GM19455 (cell line): ENCODE measurements around the gene PLCD3.

ENCODE experiments used
- ATAC-seq: cut with Tn5 transposase; IDR thresholded peaks from one replicate; pipeline ENCODE4 v1.9.1; 2021; ENCODE audit not compliant: unreplicated experiment

Gene PLCD3

DNA sequence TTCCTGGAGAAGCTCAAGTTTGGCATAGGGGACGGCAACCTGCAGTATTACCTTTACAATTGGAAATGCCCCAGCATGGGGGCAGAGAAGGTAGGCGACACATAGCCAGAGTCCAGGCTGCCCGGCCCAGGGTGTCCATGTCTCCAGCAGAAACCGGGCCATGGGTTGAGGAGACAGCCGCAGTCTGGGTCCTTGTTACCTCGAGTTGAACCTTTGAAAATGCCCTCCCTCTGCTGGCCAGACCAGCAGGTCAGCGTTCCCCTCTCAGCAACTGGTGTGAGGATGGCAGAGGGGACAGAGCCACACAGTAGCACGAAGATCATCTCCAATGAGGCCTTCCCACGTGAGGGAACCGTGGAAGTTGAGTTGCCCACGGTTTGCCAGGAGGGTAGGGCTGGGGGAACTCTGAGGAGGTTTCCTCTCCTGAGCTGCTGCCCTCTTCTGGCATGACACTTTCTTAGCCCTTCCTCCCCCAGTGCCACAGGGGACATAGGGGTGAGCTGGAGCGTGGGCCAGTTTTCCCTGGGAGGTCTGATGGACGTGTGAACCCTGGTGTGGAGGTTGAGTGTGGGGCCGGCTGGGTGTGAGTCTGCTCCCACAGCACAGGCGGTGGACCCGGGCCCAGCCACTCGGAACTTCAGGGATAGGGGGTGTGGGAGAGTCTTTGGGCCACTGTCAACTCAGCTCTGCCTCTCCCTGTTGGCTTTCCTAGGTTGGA is 27.2 kb downstream of the PLCD3 start:
- no peak for ATAC-seq

DNA sequence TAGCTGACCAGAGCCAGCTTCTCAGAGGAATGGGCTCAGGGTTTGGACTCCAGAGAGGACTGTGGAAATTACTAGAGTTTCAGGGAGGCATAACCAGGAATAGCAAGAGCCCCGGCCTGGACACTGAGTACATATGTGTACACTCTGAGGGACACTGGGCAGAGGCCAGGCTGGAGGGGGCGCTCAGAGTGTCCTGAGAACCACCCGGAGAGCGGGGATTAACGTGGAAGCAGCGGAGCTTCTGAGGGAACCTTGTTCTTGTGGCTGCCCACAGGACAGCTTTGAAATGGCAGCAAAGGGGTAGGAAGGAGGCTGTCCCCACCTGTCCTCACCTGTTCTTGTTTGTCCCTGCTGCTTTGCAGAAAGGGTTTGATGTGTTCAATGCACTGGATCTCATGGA is 27.8 kb downstream of the PLCD3 start:
- no peak for ATAC-seq

DNA sequence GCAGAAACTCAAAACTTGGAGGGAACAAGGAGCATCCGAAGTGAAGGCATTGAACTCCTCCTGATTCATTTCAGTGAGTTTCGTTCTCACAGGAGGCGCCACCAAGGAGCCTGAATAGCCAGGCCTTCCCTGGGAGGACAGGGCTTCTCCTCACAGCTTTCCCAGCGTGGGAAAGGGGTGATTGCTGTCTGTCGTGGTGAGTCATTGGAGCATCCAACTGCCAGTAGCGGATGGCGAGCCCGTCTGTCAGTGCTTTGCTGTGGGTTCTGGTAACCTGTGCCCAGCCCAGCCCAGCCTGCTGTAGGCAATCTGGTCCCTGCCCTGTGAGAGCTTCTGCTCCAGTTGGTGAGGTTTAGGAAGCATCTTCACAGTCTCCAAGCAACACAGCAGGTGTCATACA is 28.3 kb downstream of the PLCD3 start:
- ATAC-seq = no peak

DNA sequence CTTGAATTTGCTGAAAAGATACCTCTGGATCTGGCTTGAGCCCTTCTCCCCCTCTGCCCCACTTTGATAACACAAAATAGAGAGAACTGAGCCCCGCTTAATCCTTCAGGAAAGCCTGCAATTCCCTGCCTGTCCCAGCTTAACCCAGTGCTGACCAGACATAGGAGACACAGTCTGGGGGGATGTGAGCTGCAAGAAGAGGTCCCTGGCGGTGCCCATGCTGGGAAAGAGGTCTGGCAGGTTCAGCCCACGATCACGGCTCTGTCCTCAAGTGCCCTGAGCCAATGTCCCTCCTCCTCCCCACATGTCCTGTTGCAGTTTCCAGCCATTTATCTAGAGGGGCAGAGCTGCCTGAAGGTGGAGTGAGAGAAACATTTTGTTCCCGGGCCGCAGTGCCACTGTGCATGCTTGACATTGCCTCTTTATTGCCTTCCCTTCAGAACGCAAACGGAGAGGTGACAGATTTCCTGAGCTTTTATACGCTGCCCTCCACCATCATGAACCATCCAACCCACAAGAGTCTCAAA is 29.0 kb downstream of the PLCD3 start:
- ATAC-seq = no peak

DNA sequence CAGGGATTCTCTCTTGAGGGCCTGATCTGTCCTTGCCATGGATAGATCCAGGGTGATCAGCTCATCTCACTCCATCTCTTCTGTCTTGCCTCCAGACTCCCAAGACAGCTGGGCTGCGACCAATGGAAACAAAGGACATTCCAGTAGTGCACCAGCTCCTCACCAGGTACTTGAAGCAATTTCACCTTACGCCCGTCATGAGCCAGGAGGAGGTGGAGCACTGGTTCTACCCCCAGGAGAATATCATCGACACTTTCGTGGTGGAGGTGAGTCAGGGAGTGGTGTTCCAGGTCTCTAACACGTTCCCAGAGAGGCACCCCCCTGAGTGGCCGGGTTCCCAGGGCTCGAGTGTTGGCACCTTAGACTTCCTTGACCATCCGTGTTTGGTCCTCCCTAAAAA is 29.5 kb downstream of the PLCD3 start:
- no peak for ATAC-seq

DNA sequence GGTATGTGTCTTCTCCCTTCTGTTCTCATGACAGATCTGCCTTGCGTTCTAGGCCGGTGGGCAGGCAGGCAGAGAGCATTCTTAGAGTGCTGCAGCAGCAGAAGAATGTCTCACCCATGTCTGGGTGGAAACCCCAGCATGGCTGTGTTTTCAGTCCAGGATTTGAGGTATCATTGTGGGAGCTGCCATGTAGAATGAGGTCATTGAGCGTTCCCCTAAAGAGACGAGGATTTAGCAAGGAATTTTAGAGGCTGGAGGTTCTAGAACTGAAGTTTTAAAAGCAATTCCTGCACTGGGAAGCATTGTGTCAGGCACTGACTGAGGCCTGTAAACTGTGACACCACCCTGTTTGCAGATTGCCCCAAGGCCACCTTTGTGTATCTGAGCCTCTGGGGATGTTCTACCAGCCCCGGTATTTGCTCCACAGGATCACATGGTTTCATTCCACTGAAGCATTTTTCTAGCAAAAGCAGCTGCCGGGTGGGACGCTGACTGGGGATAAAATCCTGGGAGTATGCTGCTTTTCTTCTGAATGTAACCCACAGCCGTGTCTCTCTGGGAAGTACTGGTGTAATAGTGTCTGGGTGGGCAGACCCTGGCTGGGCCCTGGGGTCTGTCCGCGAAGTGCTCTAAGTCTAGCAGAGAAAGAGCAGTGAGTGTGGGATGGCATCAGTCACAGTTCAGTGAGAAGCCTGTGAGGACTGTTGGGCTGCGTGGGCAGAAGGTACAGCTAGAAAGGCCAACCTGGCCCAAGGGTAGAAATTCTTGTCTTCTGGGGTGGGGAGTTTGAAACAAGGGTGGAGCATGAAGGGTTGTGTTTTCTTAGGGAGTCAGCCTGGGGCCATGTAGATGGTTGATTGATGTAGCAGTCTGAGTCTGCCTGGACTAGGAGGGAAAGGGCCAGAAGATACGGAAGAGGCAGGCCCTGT is 30.2 kb downstream of the PLCD3 start:
- no peak for ATAC-seq

DNA sequence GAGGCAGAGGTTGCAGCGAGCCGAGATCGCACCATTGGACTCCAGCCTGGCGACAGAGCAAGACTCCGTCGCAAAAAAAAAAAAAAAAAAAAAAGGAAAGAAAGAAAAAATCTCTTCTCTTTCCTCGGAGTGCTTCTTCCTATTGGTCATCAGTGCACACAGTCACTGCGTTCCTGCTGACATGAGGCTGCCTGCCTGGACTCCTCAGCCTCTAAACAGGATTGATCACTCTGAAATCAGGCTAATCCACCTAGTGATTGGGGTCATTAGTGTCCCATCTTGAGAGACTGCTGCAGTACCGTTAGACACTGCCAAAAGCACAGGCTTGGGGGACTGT is 30.8 kb downstream of the PLCD3 start:
- no peak for ATAC-seq

DNA sequence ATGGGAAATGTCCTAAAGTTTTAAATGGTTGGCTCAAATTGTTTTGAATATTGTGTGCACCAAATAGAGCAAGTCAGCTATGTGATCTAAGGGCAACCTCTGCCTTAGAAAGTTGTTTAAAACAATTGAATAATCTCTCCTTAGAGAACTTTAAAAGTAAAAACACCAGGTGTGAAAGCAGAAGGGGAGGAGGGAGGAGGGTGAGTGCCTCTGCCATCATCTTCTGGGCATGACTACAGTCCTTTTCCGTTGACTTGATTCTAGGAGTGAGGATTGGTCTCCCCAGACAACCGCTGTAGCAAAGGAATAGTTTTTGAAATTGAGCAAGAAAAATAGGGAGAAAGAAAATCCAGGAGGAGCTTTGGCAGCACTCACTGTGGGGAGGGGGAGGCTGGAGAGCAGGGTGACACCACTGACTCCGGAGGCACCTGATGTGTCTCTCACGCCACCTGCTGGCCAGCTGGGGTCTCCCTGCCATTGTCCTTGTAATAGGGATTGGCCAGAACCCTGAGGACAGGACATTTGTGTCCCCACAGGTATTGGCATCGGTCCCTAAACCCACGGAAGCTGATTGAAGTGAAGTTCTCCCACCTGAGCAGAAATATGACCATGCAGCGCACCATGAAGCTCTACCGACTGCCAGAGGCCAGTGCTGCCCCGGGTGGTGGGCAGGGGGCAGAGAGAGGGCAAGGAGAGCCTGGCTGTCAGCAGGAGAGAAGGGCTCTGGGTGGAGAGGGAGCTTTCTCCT is 33.3 kb downstream of the PLCD3 start:
- ATAC-seq = no peak

DNA sequence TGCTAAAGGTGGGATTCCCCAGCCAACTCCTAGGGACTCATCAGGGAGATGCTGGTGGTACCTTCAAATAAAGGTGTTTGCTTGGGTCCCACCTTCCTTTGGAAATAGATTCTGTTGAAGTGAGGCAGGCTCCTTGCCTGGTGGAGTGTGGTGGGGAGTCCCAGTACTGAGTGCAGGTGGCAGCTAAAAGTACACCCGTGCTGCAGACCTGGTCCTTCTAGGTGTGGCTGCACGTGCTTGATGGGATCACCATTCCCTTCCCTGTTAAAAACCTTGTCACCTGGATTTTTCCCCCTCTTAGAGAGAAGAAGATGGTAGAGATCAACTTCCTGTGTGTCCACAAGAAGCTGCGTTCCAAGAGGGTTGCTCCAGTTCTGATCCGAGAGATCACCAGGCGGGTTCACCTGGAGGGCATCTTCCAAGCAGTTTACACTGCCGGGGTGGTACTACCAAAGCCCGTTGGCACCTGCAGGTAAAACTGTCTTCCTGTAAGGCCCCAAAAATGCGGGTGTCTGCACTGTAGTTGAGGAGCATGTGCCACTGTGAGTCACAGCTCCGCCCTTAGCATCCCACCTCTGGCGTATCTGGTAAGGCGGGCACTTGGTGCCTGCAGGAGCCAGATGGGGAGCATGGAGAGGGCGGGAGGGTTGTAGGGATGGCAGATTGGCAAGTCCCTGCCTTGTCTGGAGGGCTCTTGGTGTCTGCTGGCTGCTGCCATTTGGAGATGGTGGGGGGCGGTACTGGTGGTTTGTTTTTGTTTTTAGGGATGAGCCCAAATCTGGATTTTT is 34.0 kb downstream of the PLCD3 start:
- no peak for ATAC-seq

DNA sequence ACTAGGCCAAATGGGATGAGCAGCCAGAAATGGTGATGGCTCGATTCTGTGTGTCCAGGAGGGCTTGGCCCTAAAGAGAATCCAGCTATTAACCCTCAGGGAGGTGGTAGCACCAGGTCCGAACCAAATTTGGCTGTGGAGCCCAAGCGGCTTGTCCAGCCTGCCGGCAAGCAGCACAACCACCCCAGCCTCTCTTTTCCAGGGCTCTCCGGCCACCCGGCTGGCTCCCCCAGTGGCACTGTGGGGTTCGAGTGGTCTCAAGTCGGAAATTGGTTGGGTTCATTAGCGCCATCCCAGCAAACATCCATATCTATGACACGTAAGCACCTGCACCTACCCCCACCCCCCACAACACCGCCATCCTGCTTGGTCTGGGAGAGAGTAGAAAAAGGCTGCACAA is 35.4 kb downstream of the PLCD3 start:
- ATAC-seq = no peak

DNA sequence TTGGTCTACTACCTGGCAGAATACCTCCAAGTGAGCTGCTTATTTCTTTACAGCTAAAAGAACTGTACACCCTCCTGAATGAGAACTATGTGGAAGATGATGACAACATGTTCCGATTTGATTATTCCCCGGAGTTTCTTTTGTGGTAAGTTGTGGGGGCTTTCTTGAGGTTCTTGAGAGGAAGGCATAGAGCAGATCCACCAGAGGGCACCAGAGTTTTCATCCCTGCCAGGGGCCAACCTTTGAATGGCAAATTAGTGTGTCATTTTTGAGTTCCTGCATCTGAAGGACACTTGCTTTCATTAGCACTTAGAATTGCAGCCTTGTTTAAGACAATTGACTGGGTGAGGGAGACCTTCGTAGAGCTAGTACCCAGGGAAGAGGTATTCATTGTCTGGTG is 36.2 kb downstream of the PLCD3 start:
- ATAC-seq = no peak

DNA sequence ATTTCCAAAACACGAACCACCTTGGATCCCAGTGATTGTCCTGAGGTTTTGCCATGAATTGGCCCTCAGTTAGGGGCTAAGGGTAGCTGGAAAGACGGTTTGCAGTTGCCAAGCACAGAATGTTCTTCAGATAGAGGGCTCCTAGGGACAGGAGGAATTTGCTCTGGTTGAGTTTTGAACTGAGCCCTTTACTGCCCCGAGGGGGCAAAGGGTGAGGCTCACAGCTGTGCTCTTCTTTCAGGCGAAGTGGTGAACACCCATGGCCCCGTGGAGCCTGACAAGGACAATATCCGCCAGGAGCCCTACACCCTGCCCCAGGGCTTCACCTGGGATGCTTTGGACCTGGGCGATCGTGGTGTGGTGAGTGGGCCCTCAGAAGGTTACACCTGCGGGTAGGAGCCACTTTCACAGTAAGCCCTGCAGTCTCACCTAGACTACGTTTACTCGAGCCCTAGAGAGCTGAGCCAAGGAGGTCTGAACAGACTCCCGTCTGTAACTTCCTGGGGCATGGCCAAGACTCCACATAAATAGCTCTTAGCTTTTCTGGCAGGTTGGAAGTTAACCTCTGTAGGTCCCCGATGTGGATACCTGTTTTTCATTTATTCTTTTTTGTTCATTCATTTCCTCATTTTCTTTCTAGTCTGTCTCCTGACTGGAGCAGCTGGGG is 38.7 kb downstream of the PLCD3 start:
- no peak for ATAC-seq

DNA sequence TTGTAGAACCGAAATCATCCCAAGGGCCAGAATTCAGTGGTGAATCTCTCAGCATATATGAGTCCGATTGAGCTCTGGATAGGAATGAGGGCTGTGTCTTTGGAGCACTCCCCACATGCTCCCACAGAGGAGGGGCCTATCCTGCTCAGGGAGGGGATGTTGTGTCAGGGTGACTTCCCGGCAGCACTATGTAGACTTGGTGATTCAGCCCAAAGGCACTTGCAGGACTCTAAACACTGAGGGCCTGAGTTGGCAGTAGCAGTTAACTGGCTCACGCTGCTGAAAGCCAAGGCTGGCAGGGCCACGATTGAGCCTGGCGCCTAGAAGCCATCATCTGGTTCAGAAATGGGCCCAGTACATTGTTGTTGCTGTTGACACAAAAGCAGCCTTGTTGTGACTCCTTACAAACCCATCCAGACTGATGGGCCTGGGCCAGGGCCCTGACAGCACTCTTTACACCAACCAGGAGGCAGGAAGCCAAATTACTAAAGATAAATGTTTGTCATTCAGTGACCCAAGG is 39.3 kb downstream of the PLCD3 start:
- no peak for ATAC-seq

DNA sequence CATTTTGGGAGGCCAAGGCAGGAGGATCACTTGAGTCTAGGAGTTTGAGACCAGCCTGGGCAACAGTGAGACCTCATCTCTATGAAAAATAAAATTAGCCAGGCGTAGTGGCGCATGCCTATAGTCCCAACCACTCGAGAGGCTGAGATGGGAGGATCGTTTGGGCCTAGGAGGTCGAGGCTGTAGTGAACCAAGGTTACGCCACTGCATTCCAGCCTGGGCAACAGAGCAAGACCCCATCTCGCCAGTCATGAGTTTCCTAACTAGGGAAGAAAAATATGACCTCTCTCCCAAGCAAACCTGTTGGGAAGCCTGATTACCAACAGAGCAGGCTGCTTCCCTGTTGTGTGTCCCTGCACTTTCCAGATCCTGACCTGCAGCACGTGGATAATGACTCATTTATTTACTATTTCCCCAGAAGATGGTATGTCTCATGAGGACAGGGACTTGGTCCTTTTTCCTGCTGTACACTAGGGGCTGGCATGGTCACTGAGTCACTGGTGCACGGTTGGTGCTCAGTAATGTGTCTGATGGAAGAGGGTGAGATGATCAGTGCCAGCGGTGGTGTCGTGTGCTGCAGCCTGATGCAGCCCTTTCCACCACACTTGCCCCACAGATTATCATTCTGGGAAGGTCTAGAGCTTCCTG is 40.4 kb downstream of the PLCD3 start:
- no peak for ATAC-seq

DNA sequence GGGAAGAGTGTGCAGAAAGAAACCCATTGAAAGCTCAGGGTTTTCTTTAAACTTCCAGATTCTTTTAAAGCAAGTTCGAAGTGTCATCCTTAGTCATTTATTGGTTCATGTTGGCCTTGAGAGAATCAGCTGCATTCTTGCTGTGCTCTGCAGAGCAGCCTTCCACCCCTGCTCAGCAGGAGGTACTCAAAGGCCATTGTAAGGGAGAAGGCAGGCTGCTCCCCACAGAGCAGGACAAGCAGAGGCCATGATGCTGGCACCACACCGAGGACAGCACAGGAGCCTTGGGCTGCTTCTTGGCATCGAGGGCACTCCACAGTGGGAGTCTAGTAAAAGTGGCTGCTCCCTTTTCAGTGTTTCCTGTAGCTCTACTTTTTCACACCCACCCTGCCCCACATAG is 41.6 kb downstream of the PLCD3 start:
- no peak for ATAC-seq

DNA sequence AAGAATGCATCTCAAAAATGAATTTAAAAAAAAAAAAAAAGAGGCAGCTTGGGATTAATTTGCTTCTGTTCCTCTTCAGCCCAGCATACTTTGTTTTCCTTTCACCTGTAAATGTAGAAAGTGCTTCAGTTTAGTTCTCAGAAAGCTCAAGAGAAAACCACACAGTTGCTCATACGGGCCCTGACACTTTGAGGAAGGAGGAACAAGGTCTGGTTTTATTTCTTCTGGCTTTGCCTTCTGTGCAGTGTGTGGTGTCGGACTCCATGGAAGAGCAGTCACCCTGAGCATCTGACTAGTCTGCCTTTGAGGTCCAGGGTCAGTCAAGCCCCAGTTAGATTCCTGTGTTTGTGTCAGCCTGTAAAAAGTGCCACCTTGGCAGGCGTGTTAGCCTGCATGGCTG is 43.6 kb downstream of the PLCD3 start:
- no peak for ATAC-seq

DNA sequence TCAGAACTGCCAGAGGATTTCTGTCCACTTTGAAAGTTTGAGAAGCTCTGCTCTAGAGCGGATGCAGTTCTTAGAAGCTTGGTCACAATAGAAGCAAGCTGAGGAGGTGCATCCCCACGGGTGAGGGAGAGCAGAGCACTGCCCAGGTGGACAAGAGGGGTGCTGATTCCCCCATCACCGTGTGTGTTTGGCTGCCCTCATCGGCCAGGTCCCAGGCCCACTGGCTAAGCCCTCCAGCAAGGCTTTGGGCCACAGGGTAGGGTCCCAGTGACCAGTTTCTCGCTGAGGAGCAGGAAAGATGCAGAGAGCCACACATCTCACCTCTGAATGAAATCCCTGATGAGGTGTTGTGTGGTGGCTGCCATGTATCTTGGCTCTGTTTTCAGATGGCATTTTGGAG is 44.3 kb downstream of the PLCD3 start:
- no peak for ATAC-seq

DNA sequence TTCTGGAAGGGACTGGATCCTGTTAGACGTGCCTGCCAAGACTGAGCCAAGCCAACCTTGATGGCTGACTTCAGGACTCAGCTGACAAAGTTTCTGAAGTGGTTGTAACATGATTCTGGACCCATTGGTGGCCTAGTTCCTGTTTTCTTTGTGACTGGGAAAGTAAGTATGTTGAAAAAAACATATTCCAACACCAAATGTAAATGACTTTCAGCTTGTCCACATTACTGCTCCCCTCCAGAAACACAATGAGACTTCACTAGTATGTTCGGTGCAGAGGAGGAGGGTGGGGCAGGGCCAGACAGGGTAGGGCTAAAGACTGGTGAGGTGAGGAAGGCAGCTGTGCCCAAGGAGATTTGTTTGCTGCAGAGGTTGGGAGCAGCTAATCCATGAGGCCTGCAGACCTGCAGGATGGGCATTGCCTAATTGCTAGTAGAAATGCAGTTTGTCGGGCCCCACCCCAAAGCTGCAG is 44.8 kb downstream of the PLCD3 start:
- no peak for ATAC-seq

DNA sequence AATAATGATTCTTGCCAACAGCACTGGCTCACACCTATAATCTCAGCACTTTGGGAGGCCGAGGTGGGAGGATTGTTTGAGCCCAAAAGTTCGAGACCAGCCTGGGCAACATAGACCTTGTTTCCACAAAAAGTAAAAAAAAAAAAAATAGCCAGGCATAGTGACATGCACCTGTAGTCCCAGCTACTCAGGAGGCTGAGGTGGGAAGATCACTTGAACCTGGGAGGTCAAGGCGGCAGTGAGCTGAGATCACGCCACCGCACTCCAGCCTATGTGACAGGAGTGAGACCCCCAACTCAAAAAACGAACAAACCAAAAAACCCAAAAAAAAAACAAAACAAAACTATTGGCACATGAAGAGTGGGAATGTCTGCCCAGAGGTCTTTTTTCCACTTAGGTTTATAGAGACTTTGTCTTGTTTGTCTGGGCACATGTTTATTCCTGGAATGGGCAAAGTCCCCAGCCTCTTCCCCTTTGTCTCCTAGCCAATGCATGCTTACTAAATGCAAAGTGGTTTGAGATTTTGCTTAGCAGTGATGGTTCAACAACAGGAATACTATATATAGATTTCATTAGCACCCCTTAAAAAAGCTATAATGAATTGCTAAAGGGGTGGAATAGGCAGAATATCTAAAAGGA is 45.3 kb downstream of the PLCD3 start:
- ATAC-seq = no peak
